Activated CD4-positive, alpha-beta T cell treated with anti-CD3 and anti-CD28 coated beads, Interleukin-2, amount 50 U/mL, for 4 hours (primary cell): ENCODE data around the gene IFI44L.

Experiments used
- DNase-seq, 2 experiments: peaks; one replicate each; pipeline ENCODE4 v3.0.0-alpha.2; 2020

The IFI44L gene

DNA sequence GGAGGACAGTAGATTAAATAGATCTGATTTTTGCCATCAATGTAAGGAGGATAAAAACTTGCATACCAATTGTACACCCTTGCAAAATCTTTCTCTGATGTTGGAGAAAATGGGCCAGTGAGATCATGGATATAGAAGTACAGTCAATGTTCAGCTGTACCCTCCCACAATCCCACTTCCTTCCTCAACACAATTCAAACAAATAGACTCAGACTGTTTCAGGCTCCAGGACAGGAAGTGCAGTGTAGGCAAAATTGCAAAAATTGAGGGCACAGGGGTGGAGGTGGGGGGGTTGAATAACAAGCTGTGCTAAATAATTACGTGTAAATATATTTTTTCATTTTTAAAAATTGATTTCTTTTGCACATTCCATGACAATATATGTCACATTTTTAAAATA, 25.5 kb downstream of the IFI44L start:
- no peak for DNase-seq

DNA sequence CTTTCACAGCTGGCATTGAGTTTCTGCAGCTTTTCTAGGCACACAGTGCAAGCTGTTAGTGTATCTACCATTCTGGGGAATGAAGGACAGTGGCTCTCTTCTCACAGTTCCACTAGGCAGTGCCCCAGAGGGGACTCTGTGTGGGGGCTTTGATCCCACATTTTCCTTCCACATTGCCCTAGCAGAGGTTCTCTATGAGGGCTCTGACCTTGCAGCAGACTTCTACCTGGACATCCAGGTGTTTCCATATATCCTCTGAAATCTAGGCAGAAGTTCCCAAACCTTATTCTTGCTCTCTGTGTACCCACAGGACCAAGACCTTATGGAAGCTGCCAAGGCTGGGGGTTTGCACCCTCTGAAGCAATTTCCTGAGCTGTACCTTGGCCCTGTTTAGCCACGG, 27.0 kb downstream of the IFI44L start:
- no peak for DNase-seq

GRCh38 chr1:78649628-78650027, 29.4 kb downstream of the IFI44L start, which contains the start of gene IFI44:
Gene IFI44, plus strand, starts transcription at chr1:78649831. Its CDS starts 365 bp downstream, at chr1:78650196.
- peak; percentile 72 for DNase-seq

DNA sequence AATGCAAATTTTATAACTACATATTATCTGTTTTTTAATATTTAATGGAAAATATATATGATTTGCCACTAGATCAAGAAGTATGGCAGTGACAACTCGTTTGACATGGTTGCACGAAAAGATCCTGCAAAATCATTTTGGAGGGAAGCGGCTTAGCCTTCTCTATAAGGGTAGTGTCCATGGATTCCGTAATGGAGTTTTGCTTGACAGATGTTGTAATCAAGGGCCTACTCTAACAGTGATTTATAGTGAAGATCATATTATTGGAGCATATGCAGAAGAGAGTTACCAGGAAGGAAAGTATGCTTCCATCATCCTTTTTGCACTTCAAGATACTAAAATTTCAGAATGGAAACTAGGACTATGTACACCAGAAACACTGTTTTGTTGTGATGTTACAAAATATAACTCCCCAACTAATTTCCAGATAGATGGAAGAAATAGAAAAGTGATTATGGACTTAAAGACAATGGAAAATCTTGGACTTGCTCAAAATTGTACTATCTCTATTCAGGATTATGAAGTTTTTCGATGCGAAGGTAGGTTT, 29.9 kb downstream of the IFI44L start:
- no peak for DNase-seq

GRCh38 chr1:78651241-78651640, 31.0 kb downstream of the IFI44L start:
- no peak for DNase-seq

- no peak for DNase-seq
Measured at GRCh38 chr1:78652019-78652560, 31.8 kb downstream of the IFI44L start.

- DNase-seq, result no peak
Measured at GRCh38 chr1:78658901-78659300, 38.7 kb downstream of the IFI44L start.

GRCh38 chr1:78663923-78664322, 43.7 kb downstream of the IFI44L start:
- no peak for DNase-seq

DNA sequence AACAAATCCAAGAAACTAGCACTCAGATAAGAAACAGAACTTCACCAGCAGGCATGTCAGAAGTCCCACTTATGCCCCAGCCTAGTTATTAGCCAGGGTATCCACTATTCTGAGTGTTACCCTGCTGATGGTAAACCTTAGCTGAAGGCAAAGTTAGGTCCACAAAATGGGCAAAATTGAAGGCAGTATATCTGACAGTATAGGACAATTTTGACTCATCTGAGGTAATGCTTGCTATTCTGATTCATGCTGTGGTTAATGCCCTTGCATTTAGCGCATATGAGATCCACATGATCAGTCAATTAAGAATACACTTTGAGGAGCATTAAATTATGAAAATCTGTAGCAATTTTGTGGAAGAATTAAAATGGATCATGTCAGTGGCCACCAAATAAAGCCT, 44.5 kb downstream of the IFI44L start:
- no peak for DNase-seq

GRCh38 chr1:78665809-78666208, 45.6 kb downstream of the IFI44L start:
- DNase-seq, result no peak

GRCh38 chr1:78667939-78668338, 47.7 kb downstream of the IFI44L start:
- no peak for DNase-seq

DNA sequence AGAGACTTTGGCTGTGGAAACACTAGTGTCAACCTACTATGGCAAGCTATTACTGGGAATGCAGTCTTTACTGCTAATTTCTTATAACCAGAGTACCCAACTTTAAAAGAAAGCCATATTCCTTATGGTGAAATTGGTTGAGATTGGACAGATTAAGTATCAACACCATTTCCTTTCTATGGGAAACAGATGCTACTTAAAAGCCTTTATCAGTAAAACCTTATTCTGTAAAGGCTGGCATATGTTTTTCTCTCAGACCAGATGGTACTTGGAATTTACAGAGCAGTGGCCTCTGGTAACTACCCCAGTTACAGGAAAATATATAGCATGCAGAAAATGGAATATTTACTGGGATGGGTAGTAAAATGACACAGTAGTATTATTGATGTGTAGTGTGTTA, 48.2 kb downstream of the IFI44L start:
- DNase-seq, result no peak

DNA sequence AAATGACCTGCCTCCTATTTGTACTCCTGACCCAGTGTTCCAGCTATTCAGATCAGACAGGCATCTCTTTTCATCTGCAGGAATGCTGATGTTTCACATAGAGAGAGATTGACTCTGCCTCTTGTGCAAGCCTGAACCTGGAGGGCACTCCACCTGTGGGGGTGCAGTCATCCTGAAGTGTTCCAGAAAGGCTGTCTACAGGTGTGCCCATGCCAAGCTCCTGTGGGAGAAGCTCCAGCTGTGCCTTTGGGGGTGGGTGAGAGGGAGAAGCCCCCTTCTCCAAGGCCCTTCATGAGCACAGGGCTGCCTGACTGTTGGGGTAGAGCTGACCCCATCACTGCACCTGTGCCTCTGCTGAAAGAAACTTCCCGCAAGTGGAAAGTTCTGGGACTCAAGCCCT, 52.2 kb downstream of the IFI44L start:
- no peak for DNase-seq

GRCh38 chr1:78673120-78673519, 52.9 kb downstream of the IFI44L start:
- DNase-seq, result no peak

DNA sequence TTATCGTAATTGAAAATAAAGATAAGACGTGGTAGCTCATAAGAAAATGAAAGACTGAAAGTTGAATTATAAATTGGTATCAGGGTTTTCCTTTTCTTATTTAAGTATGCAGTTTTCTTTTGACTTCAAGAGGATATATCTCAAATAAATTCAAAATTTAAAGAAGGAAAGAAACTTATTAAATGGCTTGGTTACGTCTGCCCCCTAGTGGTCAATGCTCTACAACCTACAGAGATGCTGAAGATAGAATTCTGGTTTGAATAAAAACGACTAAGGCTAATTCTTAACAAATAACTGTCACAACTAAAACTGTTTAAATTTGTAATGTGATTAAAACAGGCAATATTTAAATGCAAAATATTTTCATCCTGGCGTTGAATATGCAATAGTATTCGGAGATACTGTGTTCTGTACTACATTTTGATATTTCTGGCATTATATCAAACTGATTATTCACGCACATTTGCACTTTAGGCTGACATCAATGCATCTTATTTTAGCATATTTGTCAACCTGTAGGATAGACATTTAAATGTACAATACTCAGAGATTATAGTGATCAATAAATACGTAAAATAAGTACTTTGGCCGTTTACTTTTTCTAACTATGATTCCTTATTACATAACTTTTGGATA, 56.2 kb downstream of the IFI44L start:
- DNase-seq, result peak; percentile 42 to 46

- no peak for DNase-seq
Measured at GRCh38 chr1:78676993-78677392, 56.7 kb downstream of the IFI44L start.

DNA sequence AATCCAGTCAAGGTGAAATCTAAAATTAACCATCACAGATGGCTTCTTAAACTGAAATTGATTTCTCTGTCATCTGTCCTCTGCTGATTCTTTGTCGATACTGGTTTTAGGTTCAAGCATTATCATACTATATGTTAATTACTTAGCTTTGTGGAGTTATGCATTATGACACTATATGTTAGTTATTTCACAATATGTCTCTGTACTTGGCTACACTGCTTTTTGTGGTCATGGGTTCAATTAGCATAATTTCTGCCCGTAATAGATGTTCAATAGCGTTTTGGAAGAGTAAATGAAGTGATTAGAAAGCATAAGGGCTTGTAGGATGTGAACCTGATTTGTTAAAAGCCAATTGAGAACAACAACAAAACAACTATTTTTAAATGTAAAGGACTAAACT, 57.5 kb downstream of the IFI44L start:
- no peak for DNase-seq

- DNase-seq, result no peak
Measured at GRCh38 chr1:78678324-78678723, 58.1 kb downstream of the IFI44L start.

- DNase-seq, result no peak
Measured at GRCh38 chr1:78681265-78681664, 61.0 kb downstream of the IFI44L start.

- DNase-seq, result no peak
Measured at GRCh38 chr1:78682496-78682895, 62.2 kb downstream of the IFI44L start.

- no peak for DNase-seq
Measured at GRCh38 chr1:78683079-78683478, 62.8 kb downstream of the IFI44L start.

DNA sequence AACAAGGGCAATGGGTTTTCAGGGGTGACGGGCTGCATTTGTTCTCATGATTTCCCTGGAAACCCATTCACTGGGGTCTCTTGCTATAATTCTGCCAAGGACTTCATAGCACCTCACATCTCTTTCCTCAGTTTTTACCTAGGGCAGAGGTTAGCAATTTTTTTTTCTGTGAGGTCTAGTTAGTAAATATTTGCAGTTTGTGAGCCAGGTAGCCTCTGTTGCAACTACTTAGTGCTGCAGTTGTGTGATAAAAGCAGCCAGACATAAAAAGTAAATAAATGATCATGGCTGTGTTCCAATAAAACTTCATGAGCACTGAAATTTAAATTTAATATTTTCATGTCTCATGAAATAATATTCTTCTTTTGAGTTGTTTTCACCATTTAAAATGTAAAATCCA, 67.1 kb downstream of the IFI44L start:
- no peak for DNase-seq

DNA sequence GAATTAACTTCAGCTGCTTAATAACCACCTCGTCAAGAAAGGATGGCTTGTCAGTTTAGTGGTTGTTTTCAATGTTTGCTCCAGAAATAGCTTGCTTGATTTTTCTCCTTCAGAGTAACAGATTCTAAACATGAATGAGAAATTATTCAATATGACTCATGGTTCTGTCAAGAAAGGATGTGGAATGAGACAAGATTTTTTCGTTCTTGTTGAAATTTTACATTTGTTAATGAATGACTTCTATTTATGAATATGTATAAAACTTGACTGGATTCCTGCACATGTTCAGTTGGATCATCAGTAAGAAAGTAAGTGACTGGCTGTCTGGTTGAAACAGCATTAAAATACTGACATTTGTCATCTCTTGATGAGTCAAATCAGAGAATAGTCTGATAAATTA, 67.7 kb downstream of the IFI44L start:
- no peak for DNase-seq

DNA sequence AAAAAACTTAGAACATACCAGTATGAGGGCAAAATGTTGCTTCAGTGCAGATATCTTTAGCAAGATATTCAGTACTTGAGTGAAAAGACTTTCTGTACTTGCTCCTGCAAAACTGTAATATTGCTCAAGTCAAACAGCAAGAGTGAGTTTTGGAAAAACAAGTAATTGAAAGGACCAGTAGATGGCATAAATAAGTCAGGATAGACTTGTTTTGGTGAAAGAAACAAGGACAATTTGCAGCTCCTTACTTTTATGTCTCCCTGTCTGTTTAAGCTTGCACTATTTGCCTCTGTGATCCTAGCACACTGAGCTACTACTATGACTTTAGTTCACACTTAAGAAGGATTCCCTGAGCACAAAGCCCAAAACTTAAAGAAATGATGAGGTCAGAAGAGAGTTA, 68.4 kb downstream of the IFI44L start:
- no peak for DNase-seq

DNA sequence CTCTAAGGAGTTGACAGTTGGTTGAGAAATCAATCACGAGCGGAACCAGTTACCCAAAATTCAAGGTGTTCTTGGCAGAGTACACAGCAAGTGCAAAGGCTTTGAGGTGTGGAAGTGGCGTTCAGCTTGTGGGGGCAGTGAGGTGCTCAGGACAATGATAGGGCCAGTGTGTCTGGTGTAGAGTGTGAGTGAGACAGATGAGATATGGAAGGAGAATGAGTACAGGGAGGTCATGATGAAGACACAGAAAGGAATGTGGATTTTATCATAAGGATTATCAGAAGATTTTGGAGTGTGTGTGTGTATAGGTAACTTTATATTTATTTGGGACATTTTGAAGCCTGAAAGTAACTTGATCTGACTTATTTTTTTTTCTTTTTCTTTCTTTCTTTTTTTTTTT, 70.3 kb downstream of the IFI44L start:
- DNase-seq, result no peak
